ENCODE results near the gene PNLIPRP2.

Gene PNLIPRP2

GRCh38 chr10:116689744-116690143 is 69.0 kb downstream of the PNLIPRP2 start:
- TF ChIP-seq GATA3 (IDR thresholded peaks at IDR 0.05; ENCODE audit: low read depth, low read length) (no peak), GATA2 (IDR thresholded peaks at IDR 0.05; ENCODE audit: low read depth, low read length) (no peak)

DNA sequence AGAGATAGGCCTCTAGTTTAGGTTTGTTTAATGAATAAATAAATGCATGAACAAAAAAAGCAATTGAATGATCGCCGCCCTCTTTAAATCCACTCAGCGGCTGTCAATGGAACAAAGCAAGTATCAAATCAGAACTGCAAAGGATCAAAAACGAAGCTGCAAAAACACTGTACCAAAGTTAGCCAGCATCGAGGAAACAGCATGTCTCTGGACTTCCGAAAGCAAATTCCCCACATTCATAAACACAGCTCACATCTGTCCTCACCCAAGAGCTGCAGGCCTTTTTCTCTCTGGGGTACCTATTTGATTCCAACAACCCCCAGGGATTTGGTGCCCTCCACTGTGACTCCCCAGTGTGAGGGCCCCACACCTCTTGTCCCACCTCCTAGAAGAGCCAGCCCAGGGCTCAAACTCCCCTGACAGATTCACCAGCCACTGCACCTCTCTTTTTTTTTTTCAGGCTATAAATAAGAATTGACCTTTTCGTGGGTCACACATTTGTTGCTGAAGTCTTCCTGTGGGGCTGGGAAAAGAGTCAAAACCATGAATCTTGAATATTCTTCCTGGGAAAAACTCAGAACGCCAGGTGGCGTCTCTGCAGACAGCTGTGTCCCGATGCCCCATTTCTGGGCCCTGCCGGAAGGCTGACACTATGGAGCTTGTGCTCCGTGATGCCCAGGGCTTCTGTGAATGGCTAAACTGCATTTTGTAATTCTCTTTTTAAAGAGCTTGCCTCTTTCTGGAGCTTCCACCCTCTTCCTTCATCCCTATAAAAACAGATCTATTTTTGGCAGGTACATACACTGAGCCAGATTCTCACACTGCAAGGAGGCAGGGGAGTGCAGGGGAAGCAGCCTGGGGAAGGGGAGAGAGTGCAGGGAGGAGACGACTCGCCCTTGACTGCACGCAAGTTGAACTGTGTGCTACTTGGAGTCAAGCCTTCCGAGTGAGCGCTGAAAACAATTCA is 69.9 kb downstream of the PNLIPRP2 start:
- TF ChIP-seq GATA3 (IDR thresholded peaks at IDR 0.05; ENCODE audit: low read depth, low read length) (no peak), GATA2 (IDR thresholded peaks at IDR 0.05; ENCODE audit: low read depth, low read length) (no peak)

GRCh38 chr10:116691635-116692034 is 70.9 kb downstream of the PNLIPRP2 start:
- TF ChIP-seq GATA3 (IDR thresholded peaks at IDR 0.05; ENCODE audit: low read depth, low read length) (no peak), GATA2 (IDR thresholded peaks at IDR 0.05; ENCODE audit: low read depth, low read length) (no peak)

- TF ChIP-seq GATA2 (IDR thresholded peaks at IDR 0.05; ENCODE audit: low read depth, low read length) (no peak), GATA3 (IDR thresholded peaks at IDR 0.05; ENCODE audit: low read depth, low read length) (no peak)
Measured at GRCh38 chr10:116692225-116692624, 71.5 kb downstream of the PNLIPRP2 start.

DNA sequence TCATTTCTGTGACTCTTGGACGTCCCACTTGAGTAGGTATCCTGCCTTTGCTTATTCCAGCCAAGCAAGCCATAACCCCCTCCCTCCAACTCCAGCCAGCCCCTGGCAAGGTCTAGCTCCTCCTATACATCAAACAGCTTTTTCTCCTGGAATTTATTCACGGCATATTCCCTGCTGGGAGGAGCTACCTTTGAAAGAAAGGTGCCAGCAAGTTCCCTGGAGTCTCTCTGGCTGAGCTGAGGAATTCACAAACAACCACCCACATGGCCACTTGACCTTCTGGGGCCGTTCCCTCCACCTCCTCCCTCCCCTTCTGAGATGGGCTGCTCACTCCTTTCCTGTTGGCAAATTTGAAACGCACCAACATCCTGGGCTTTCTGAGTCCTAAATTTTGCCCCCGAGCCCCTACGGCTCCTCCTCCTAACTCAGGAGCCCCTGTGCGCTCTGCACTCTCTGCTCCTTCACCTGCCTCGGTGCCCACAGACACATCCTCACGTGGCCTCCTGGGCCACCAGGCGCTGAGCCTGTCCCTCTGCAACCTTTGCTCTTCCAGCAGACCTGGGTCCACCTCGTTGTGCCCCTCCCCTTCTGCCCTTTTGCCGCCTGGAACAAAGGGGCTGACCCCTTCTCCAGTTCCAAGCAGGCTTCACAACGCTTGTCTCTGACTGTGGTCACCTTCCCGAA is 73.6 kb downstream of the PNLIPRP2 start:
- no peak for TF ChIP-seq GATA3 (IDR thresholded peaks at IDR 0.05; ENCODE audit: low read depth, low read length)
- no peak for TF ChIP-seq GATA2 (IDR thresholded peaks at IDR 0.05; ENCODE audit: low read depth, low read length)

Measured in SH-SY5Y (cell line).